K562 (cell line): Measurements from ENCODE around the gene CABP4. TPM values are rescaled to one million over a fixed set of nuclear protein-coding genes. Genes with fewer than 3 reads are reported as not detected.

Source experiments
- ATAC-seq: fragments of 200-7000 bp; cut with Tn5 transposase; 3 replicates; pipeline ENCODE4 v1.9.1; 2020; ENCODE audit warnings: moderate library complexity
- BruUV-seq: library from RNA; stranded (reverse); fragments of 400-500 nt; replicated peaks from 2 replicates; lab custom pipeline; 2021; lab: Mats Ljungman, UMichigan
- CTCF ChIA-PET: fragments of 300-600 bp; formaldehyde crosslinking; extraction: SDS; loops from one replicate; lab custom pipeline; 2021; ENCODE audit warnings: low intra/inter-chr PET ratio; lab: Yijun Ruan, JAX
- POLR2A ChIA-PET: fragments of 300-600, 350-650 bp; sonication (Branson Sonifier 250); formaldehyde crosslinking; extraction: SDS; loops from one replicate; lab custom pipeline; 2021; ENCODE audit warnings: antibody characterized with exemption, inconsistent platforms; lab: Yijun Ruan, JAX
- DNase-seq, 4 experiments: peaks; one replicate each; pipeline versions ENCODE4 v3.0.0 to v3.0.0-alpha.2; 2011 to 2018; ENCODE audit warnings: low spot score in 3 of 4, mixed read lengths in 3 of 4; ENCODE audit errors: extremely low read depth in 1 of 4
- FAIRE-seq: peaks from 2 replicates; lab custom pipeline; 2011; peaks lifted over from hg19 to GRCh38; lab: Jason Lieb, UNC
- H2AFZ ChIP-seq: 2 replicates; pipeline ENCODE4 v1.6.0; 2011; ENCODE audit warnings: low read depth, low read length, control low read depth, inconsistent platforms
- H3K27ac ChIP-seq: fragments of 200-600 bp; 3 replicates; pipeline ENCODE4 v1.8.0; 2011; ENCODE audit warnings: low read depth, mild to moderate bottlenecking, control low read depth, inconsistent platforms, low read length, moderate library complexity, mixed read lengths; ENCODE audit errors: extremely low read depth
- H3K27me3 ChIP-seq, 2 experiments: fragments of 300-600 bp in 1 of 2; 2 replicates in 1 of 2; 3 replicates in 1 of 2; pipeline versions ENCODE4 v1.6.0 to v1.8.0; 2011; ENCODE audit warnings: inconsistent platforms in 2 of 2, low read length in 2 of 2, mild to moderate bottlenecking in 1 of 2, mixed read lengths in 1 of 2, moderate library complexity in 1 of 2; ENCODE audit not compliant: control insufficient read depth in 2 of 2, insufficient read depth in 2 of 2
- H3K36me3 ChIP-seq: fragments of 300-600 bp; 3 replicates; pipeline ENCODE4 v1.8.0; 2011; ENCODE audit warnings: mild to moderate bottlenecking, low read length, inconsistent platforms; ENCODE audit not compliant: control insufficient read depth, insufficient read depth
- H3K4me1 ChIP-seq, 2 experiments: fragments of 200-600 bp in 1 of 2; replicated peaks in 1 of 2; 2 replicates in 1 of 2; 3 replicates in 1 of 2; pipeline versions ENCODE4 v1.5.1 to v1.8.0; 2011; ENCODE audit warnings: inconsistent platforms in 2 of 2, low read length in 2 of 2, mild to moderate bottlenecking in 1 of 2, mixed read lengths in 1 of 2, moderate library complexity in 1 of 2; ENCODE audit not compliant: control insufficient read depth in 2 of 2, insufficient read depth in 2 of 2
- H3K4me2 ChIP-seq: 2 replicates; pipeline ENCODE4 v1.6.1; 2011; ENCODE audit warnings: low read length, control low read depth, inconsistent platforms, mixed read lengths; ENCODE audit not compliant: insufficient read depth
- H3K4me3 ChIP-seq: fragments of 200-600 bp; sonication (generic), shearing (Covaris generic); 2 replicates; pipeline ENCODE4 v1.5.1; 2016; ENCODE audit warnings: control low read depth, inconsistent platforms
- H3K79me2 ChIP-seq: fragments of 200-600 bp; 3 replicates; pipeline ENCODE4 v1.8.0; 2011; ENCODE audit warnings: low read length, inconsistent platforms; ENCODE audit not compliant: control insufficient read depth, insufficient read depth
- H3K9ac ChIP-seq, 2 experiments: 2 replicates each; pipeline versions ENCODE4 v1.6.0 to v1.6.1; 2011; ENCODE audit warnings: low read depth in 2 of 2, low read length in 2 of 2, control low read depth in 1 of 2, inconsistent platforms in 1 of 2, mild to moderate bottlenecking in 1 of 2, mixed read lengths in 1 of 2; ENCODE audit not compliant: insufficient read depth in 1 of 2
- H3K9me1 ChIP-seq: one replicate; pipeline ENCODE4 v1.6.0; 2011; ENCODE audit warnings: inconsistent platforms, mild to moderate bottlenecking, low read length, moderate library complexity; ENCODE audit not compliant: control insufficient read depth, insufficient read depth
- H3K9me3 ChIP-seq: replicated peaks from 2 replicates; pipeline ENCODE4 v1.5.1; 2011; ENCODE audit warnings: low read depth, low read length, inconsistent platforms; ENCODE audit not compliant: control insufficient read depth, insufficient read depth
- H4K20me1 ChIP-seq: replicated peaks from 2 replicates; pipeline ENCODE4 v1.6.1; 2011; ENCODE audit warnings: low read length, inconsistent platforms, mixed read lengths; ENCODE audit not compliant: control insufficient read depth, insufficient read depth
- DPF2 ChIP-seq: fragments of 450-650 bp; IDR thresholded peaks from 2 replicates; pipeline ENCODE4 v1.6.1; 2016
- SMARCA5 ChIP-seq: fragments of 450-650 bp; IDR thresholded peaks from 2 replicates; pipeline ENCODE4 v1.6.1; 2016
- WGBS: fragments of 100-300 bp; shearing (Covaris generic); methylation state at CpG from one replicate; pipeline ENCODE4 v1.1.6; 2016; ENCODE audit warnings: low coverage, mixed read lengths; ENCODE audit not compliant: insufficient coverage; ENCODE audit errors: missing lambda C conversion rate; 5-methylcytosine and 5-hydroxymethylcytosine counted together
- in situ Hi-C: fragments of 300-500 bp; cut with MboI; formaldehyde crosslinking; loops from 4 replicates; pipeline ENCODE4 v1.15.0; 2018; ENCODE audit warnings: inconsistent platforms, mixed read lengths
- intact Hi-C: fragments of 100-400 bp; cut with micrococcal nuclease; formaldehyde crosslinking; loops from 2 replicates; pipeline ENCODE4 v1.14.2; 2022
- polyA plus RNA-seq, 8 experiments: library from polyadenylated mRNA; depleted of rRNA in 4 of 8; stranded (reverse) in 5 of 8; unstranded in 3 of 8; fragments of >200 nt; fragmentation: Nextera tagmentation in 2 of 8; fragmentation: Illumina TruSeq in 1 of 8; extraction: Ambion mirVana in 2 of 8; extraction: Trizol in 1 of 8; gene quantifications; 2 replicates each; pipeline versions ENCODE4 v1.2.1 to v1.2.3, GENCODE V29; 2011 to 2014; ENCODE audit warnings: inconsistent platforms in 1 of 8, missing spikeins in 1 of 8
- total RNA-seq, 7 experiments: library from RNA; depleted of rRNA in 6 of 7; stranded (reverse); fragments of >200 nt in 6 of 7; fragmentation: Illumina TruSeq in 2 of 7; extraction: Trizol in 2 of 7; gene quantifications; 2 replicates each; pipeline versions ENCODE4 v1.2.1 to v1.2.3, GENCODE V29; 2011 to 2021; ENCODE audit warnings: low replicate concordance in 1 of 7
- TF ChIP-seq, protein P1 (sequence below): IDR thresholded peaks from 2 replicates; pipeline ENCODE4 v1.6.1; 2014; ENCODE audit warnings: antibody characterized with exemption
- TF ChIP-seq, protein P2 (sequence below): fragments of 450-650 bp; IDR thresholded peaks from 2 replicates; pipeline ENCODE4 v1.6.1; 2018; ENCODE audit warnings: mild to moderate bottlenecking, low read depth; ENCODE audit not compliant: partially characterized antibody

The CABP4 gene
- total and polyA plus RNA-seq, 9 of the 15 experiments (the other 6 are each of a cell fraction or from before 2014, with no cell fraction given): 0.11 TPM; not detected in 8

DNA sequence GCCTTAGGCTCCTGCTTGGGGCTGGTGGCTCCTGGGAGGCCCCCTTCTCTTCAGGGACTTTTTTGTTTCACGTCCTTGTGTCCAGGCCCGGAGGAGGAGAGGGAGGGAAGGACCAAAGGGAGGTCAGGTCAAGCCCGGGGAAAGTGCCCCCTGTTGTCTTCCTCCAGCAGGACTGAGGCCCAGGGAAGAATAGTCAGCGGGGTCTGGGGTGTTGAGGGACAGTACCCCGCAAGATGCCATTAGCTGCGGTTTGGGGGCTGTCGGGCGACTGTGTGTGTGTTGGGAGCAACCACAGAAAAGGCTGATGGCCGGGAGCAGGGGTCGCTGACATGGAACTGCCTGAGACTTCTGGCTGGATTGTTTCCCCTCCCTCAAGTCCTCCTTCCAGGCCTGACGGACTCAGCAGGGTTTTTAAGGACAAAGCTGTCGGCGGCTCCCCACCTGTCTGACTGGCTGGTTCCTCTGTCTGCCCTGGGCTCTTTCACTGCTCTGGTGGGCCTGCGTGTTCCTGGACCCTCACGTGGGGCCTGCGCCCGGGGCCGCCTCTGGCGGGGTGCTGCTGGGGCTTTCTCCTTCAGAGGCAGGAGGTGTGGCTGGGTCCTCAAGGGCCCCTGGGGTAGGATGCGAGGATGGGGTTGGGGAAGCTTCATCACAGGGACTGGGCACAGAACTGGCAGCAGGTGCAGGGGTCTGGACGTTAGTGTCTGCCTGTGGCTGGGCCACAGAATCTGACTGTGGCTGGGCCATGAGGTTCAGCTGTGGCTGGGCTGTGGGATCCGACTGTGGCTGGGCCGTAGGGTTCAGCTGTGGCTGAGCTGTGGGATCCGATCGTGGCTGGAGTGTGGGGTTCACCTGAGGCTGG lies 4.1 kb upstream of the CABP4 start:
- FAIRE-seq: no peak
- Histone ChIP-seq H4K20me1 (no peaks in the 10 kb centered on the region), H3K4me2 (no peak overlapping the region), H3K4me3 (no peak overlapping the region), H3K27ac (no peak overlapping the region), H3K4me1 (peaks cover 0 to 34% of the 10 kb centered on the region in 2 experiments; a peak in 2 of 5 replicates), H3K9ac (peak overlapping the region in 1 of 2 experiments; percentile 73; a peak in 1 of 4 replicates), H3K9me3 (no peaks in the 10 kb centered on the region), H2AFZ (no peak overlapping the region), H3K27me3 (no peaks in the 10 kb centered on the region), H3K79me2 (no peaks in the 10 kb centered on the region), H3K36me3 (no peaks in the 10 kb centered on the region), H3K9me1 (no peaks in the 10 kb centered on the region)
- BruUV-seq: no TSS peak
- in situ Hi-C loops: no loop called here
- WGBS: 69% methylated on average over 19 of the region's 25 CpGs
- no peak for DNase-seq
- CTCF ChIA-PET: no interaction called here
- intact Hi-C loops: no loop called here
- POLR2A ChIA-PET: interaction anchor here (0.6 to 1.5 kb wide), 6 partner anchors 8 to 136 kb away, joined by 3 to 6 read pairs (median 4); no protein-coding TSS in a partner anchor
- TF ChIP-seq DPF2: no peak
- TF ChIP-seq SMARCA5: no peak
- TF ChIP-seq, protein P1, sequence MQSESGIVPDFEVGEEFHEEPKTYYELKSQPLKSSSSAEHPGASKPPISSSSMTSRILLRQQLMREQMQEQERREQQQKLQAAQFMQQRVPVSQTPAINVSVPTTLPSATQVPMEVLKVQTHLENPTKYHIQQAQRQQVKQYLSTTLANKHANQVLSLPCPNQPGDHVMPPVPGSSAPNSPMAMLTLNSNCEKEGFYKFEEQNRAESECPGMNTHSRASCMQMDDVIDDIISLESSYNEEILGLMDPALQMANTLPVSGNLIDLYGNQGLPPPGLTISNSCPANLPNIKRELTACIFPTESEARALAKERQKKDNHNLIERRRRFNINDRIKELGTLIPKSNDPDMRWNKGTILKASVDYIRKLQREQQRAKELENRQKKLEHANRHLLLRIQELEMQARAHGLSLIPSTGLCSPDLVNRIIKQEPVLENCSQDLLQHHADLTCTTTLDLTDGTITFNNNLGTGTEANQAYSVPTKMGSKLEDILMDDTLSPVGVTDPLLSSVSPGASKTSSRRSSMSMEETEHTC: no peak
- TF ChIP-seq, protein P2, sequence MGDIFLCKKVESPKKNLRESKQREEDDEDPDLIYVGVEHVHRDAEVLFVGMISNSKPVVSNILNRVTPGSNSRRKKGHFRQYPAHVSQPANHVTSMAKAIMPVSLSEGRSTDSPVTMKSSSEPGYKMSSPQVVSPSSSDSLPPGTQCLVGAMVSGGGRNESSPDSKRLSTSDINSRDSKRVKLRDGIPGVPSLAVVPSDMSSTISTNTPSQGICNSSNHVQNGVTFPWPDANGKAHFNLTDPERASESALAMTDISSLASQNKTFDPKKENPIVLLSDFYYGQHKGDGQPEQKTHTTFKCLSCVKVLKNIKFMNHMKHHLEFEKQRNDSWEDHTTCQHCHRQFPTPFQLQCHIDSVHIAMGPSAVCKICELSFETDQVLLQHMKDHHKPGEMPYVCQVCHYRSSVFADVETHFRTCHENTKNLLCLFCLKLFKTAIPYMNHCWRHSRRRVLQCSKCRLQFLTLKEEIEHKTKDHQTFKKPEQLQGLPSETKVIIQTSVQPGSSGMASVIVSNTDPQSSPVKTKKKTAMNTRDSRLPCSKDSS: no peak
- no peak for ATAC-seq
